HG03354 (cell line): ENCODE results near the gene CPNE7.

Source experiments
- ATAC-seq: cut with Tn5 transposase; IDR thresholded peaks from one replicate; pipeline ENCODE4 v1.9.1; 2021; ENCODE audit warnings: mild to moderate bottlenecking; ENCODE audit not compliant: unreplicated experiment, poor library complexity, severe bottlenecking

The CPNE7 gene

DNA sequence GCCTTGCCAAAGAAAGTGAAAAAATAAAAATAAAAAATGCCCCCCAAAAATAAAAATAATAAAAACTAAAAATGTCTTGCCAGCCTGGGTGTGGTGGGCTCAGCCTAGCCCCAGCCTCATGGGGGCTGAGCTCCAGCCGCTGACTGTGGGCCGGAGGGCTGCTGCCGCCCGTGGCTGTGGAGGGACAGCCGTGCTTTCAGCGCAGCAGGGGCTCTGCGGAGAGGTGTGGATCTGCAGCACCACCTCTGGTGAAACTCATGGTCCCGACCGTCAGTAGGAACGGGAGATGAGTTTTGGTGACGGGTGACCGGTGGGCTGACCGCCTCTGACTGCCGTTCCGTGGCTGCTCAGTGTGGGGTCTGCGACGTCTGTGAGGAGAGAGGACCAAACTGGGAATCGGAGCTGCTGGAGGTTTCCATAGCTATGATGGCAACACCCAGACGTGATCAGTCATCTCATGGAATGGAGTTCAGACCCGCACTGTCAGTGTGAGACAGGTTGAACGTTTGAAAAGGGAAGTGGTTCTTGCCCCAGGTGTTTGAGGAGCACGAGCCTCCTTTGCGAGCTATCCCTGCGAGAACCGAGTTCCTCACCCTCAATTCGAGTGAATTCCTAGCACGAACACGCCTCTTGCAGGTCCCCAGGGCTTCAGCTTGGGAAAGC is 27.1 kb upstream of the CPNE7 start:
- ATAC-seq: no peak

DNA sequence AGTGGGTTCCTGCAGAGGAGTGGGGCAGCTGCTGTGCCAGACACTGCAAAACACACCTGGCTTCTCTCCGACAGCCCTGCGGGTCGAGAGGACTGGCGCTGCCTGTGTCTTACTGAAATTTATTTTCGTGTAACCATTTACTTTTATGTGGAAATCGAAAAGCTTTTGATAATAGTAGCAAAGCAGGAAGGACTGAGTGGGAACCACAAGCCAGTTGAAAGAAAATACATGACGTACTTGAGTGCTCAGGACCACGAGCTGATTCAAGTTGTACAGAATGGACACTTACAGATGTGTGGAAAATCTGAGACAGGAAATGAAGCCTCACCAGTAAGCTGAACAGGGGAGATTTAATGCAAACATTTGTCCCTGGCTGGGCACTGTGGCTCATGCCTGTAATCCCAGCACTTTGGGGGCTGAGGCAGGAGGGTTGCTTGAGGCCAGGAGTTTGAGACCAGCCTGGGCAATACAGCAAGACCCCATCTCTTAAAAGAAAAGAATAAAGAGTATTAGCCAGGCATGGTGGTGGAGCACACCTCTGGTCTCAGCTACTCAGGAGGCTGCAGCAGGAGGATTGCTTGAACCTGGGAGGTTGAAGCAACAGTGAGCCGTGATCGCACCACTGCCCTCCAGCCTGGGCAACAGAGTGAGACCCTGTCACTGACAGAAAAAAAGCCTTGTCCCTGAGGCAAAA is 26.4 kb upstream of the CPNE7 start:
- ATAC-seq: no peak

DNA sequence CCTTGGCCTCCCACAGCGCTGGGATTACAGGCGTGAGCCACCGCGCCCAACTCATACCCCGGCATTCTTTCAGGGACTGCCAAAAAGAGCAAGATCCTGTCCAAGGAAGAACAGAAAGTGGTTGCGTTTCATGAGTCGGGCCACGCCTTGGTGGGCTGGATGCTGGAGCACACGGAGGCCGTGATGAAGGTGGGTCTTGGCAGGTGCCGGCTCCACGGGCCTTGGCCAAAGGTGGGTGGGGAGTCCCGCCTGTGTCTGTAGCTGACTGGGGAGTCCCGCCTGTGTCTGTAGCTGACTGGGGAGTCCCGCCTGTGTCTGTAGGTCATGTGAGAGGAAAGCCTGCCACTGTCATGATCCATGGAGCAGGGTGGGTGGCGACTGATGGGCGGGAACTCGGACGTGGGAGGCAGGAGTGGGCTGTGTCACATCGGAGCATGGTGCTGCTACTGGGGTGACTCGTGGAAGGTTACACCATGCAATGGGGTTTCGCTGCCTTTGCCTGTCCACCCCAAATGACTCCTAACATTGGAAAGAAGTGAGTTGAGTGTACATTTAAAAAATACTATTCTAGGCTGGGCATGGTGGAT is 25.0 kb upstream of the CPNE7 start:
- ATAC-seq: no peak

DNA sequence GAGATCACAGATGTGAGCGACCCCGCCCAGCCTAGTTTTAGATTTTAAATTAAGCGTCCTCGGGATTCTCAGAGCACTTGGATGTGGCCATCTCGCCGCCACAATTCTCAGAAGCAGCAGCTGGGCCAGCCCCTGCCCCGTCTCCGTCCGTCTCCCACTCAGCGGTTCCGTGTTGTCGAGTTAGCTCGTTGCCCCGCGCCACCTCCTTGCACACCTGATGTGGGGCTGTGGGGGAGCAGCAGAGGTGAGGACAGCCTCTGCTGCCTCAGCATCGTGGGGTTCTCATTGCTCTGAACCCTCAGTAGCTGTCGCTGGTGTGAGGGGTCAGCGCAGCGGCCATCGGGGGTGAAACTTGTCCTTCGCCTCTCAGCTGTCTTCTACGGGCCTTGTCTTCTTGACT is 23.2 kb upstream of the CPNE7 start:
- no peak for ATAC-seq

DNA sequence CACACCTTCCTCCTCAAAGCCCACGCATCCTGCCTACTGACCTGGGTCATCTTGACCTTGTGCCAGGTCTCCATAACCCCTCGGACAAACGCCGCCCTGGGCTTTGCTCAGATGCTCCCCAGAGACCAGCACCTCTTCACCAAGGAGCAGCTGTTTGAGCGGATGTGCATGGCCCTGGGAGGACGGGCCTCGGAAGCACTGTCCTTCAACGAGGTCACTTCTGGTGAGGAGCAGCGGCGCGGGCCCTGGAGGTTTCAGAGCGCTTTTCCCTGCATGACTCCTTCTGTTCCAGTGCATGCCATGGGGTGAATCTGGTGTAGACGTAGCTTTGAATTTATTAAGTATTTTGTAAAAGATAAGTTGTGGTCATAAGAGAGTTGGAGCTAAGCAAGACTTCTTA is 22.6 kb upstream of the CPNE7 start:
- no peak for ATAC-seq

DNA sequence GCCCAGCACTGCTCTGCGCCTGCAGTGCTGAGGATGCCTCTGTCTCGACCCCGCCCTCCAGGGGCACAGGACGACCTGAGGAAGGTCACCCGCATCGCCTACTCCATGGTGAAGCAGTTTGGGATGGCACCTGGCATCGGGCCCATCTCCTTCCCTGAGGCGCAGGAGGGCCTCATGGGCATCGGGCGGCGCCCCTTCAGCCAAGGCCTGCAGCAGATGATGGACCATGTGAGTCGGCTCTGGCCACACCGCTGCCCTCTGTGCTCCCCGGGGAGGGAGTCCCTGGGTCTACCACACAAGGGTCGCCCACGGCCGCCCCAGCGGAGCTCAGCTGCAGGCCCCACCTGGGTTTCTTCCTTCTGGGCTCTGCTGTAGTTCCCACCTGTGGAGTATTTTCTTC is 21.8 kb upstream of the CPNE7 start:
- ATAC-seq: no peak

DNA sequence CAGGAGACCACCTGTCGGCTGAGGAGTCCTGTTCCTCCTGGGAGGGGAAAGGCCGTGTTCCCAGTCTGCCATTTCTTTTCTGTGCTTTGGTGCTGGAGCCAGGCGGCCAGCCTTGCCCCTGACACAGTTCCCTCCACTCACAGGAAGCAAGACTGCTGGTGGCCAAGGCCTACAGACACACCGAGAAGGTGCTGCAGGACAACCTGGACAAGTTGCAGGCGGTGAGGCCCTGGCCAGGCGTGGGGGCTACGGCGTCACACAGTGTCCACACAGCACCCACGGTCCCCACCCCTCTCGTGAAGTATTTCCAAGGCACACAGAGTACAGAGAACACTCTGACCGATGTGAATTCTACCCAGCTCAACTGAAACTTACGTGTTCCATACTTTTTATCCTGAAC is 21.2 kb upstream of the CPNE7 start:
- no peak for ATAC-seq

DNA sequence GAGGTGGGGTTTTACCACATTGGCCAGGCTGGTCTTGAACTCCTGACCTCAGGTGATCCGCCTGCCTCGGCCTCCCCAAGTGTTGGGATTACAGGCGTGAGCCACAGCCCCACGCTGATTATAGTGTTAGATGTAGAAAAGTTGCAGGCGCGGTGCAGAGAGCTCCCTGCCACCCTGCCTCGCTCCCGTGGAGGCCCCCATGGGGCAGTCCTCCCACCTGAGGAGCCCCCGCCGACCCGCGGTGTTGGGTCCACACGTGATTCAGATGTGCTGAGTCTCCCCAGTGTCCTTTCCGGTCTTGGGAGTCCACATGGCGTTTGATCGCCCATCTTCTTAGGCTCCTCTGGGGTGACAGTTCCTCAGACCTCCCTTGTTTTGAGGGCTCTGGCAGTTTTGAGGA is 20.3 kb upstream of the CPNE7 start:
- no peak for ATAC-seq

DNA sequence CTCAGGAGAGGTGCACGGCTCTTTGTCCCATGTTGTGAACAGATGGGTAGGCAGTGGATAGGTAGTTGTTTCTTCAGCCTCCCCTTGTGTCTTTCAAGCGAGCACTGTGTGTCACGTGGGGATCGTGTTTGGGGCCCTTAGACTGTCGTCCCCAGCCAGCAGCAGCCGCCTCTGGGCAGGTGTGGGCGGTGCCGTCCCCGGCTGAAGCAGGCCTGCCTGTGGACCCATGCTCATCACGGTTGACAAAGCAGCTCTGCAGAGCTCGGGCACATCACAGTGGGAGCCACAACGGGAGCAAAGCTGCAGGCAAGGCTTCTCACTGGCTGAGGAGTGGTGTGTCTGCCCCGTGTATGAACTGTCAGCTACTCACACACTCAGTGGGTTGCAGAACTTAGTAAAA is 19.8 kb upstream of the CPNE7 start:
- ATAC-seq: no peak

DNA sequence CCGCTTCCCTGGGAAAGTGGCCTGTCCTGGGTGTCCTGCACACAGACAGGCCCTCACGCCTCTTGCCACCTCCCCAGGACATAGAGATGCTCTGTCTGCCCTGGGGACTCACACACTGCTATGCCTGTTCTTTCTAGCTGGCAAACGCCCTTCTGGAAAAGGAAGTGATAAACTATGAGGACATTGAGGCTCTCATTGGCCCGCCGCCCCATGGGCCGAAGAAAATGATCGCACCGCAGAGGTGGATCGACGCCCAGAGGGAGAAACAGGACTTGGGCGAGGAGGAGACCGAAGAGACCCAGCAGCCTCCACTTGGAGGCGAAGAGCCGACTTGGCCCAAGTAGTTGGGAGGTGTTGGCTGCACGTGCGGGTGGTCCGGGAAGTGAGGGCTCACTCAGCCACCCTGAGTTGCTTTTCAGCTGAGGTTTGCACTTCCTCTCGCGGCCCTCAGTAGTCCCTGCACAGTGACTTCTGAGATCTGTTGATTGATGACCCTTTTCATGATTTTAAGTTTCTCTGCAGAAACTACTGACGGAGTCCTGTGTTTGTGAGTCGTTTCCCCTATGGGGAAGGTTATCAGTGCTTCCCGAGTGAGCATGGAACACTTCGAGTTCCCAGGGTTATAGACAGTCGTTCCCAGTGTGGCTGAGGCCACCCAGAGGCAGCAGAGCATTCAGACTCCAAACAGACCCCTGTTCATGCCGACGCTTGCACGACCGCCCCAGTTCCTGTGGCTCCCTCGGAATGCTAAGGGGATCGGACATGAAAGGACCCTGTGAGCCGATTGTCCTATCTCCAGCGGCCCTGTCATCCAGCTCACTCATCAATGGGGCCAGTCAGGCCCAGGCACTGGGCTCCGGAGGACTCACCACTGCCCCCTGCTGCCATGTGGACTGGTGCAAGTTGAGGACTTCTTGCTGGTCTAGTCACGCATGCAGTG is 18.5 kb upstream of the CPNE7 start:
- ATAC-seq: no peak

DNA sequence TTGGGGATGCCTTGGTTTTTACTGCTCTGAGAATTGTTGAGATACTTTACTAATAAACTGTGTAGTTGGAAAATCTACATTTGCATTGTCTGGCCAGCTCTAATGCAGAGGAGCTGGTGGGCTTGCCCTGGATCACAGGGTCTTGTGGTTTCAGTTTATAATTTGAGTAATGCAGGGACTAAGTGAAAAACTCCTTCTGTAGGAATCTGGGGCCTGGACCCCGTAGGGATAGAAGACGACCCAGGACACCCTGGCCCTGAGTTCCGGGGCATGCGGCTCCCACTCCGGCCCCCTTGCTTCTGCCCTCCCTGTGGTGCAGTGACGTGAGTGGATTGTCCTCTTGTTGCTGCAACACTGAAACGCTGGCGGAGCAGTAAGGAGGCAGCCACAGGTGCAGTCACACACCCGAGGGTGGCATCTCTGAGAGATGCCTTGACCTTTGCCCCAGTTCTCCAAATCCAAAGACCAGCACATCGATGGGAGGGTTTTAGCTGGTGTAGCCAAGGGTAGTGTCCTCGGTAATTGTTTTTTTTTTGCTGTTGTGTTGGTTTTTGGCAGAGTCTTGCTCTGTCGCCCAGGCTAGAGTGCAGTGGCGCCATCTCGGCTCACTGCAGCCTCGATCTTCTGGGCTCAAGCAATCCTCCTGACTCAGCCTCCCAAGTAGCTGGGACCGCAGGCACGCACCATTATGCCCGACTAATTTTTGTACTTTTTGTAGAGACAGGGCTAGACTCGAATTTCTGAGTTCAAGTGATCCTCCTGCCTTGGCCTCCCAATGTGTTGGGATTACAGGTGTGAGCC is 17.7 kb upstream of the CPNE7 start:
- ATAC-seq: no peak

DNA sequence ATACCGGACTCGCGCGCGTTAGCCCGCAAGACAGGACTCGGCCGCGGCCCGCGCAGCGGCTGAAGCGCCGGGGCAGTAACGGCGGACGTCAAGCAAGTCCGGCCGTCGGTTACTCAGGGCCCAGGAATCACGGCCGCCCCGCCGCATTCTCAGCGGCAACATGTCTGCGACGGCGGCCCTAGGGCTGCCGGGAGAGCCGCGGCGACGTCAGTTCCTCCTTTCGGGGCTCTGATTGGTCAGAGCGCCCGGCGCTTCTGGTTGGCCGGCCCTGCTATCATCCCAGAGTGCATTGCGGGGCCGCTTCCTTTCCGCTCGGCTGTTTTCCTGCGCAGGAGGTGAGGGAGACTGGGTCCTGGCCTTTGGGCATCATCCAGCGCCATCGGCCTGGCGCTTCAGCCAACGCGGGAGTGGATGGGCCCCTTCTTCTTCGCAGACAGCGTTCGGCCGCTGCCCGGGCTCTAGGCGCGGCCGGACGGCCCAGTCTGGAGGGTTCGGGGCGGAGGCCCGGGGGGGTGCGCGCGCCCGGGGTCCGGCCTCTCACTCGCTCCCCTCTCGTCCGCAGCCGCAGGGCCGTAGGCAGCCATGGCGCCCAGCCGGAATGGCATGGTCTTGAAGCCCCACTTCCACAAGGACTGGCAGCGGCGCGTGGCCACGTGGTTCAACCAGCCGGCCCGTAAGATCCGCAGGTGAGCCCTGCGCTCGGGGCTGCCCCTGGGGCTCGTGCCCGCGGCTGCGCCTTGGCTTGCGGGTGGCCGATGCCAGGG is 15.0 kb upstream of the CPNE7 start, which contains the start of gene RPL13:
RPL13 (plus strand) TSS at position 305 of the 764 bp plus-strand sequence; CDS start at position 583, 278 bp downstream.
- peak; percentile 89 for ATAC-seq

DNA sequence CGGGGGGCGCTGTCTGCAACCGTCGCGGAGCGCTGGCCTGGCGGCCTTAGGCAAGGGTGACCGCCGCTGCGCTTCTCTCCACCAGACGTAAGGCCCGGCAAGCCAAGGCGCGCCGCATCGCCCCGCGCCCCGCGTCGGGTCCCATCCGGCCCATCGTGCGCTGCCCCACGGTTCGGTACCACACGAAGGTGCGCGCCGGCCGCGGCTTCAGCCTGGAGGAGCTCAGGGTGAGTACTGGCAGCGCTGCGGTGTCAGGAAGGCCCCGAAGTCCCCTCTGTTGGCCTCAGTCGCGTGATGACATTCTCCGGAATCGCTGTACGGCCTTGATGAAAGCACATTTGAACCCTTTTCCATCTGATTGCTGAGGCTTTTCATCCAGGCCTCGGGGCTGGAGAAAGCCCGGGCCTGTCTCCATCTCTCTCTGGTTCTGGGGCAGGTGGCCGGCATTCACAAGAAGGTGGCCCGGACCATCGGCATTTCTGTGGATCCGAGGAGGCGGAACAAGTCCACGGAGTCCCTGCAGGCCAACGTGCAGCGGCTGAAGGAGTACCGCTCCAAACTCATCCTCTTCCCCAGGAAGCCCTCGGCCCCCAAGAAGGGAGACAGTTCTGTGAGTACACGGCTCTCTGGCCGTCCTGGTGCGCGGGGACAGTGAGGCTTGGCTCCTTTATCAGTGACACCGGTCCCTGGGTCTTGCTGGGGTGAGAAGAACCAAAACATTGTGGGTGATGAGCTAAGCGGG is 14.2 kb upstream of the CPNE7 start:
- ATAC-seq: no peak

DNA sequence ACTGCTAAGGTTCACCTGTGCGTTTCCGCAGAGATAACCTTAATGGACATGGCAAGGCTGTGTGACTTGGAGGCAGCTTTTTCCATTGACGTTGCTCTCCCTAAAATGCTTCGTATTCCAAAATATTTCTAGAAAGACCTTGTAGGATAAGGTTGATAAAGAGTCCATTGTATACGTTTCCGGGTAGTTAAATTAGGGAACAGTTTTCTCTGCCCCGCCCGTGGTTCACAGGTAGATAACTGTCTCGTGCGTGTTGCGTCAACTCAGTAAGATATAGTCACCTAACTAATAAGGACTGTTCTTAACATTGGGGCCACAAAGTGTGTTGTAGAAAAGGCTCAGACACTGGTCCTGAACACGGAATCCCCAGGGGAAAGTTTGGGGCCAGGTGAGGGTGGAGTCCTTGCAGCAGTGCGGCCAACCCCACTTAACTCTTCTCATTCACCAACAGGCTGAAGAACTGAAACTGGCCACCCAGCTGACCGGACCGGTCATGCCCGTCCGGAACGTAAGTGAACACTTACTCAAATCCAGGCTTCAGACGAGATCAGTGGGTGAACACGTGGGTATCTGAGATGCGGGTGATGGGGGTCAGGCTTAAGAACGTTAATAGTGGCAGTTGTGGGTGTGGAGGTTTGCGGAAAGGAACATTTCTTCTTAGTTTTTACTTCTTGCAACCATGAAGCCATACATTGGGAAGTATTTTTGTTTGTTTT is 13.5 kb upstream of the CPNE7 start:
- ATAC-seq: no peak

DNA sequence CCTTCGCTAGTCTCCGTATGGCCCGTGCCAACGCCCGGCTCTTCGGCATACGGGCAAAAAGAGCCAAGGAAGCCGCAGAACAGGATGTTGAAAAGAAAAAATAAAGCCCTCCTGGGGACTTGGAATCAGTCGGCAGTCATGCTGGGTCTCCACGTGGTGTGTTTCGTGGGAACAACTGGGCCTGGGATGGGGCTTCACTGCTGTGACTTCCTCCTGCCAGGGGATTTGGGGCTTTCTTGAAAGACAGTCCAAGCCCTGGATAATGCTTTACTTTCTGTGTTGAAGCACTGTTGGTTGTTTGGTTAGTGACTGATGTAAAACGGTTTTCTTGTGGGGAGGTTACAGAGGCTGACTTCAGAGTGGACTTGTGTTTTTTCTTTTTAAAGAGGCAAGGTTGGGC is 12.6 kb upstream of the CPNE7 start:
- ATAC-seq: no peak

DNA sequence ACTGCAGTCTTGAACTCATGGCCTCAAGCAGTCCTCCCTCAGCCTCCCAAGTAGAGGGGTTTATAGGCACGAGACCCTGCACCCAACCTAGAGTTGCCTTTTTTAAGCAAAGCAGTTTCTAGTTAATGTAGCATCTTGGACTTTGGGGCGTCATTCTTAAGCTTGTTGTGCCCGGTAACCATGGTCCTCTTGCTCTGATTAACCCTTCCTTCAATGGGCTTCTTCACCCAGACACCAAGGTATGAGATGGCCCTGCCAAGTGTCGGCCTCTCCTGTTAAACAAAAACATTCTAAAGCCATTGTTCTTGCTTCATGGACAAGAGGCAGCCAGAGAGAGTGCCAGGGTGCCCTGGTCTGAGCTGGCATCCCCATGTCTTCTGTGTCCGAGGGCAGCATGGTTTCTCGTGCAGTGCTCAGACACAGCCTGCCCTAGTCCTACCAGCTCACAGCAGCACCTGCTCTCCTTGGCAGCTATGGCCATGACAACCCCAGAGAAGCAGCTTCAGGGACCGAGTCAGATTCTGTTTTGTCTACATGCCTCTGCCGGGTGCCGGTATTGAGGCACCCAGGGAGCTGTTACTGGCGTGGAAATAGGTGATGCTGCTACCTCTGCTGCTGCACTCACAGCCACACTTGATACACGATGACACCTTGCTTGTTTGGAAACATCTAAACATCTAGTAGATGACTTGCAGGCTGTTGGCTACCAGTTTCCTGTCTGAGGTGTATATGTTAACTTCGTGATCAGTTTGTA is 11.7 kb upstream of the CPNE7 start:
- ATAC-seq: no peak
